Measurements from ENCODE around the gene ABCF2. TPM values are rescaled to one million over a fixed set of nuclear protein-coding genes. Genes with fewer than 3 reads are reported as not detected.

The ABCF2 gene
- total and polyA plus RNA-seq, 2 of the 4 experiments (the other 2 are of a cell fraction) = 46.2 to 103 TPM

DNA sequence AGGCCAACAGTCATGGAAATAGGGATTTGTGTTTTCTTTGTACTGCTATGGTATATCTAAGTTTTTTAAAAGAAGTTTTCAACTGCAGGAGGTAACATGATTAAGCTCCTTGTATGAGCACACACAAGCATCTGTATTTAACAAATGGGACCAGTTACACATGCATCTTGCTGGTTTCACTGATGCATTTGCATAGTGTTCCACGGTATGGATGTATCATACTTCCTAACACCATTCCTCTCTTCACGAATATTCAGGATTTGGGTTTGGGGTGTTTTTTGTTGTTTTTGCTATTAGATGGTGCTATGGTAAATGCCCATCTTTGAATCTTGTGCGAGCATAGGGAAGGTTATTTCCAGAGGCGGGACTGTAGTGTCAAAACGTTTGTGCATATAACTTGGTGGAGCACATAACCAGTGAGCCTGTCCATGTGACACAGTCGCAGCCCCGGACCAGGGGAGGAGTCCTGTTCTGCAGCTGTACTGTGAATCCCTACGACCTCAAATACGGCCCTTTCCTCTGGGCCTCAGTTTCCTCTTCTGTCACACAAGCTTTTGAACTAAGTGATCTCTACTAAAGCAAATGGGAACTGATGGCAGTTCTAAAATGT, 18.6 kb downstream of the ABCF2 start:
- no peaks in the 10 kb centered on the region; the same call in 1 of the 2 replicates for H3K9me1 ChIP-seq (ENCODE audit: insufficient read depth, low read length)
- H2BK15ac ChIP-seq (ENCODE audit: low read depth, low read length) = no peak overlapping the region
- POLR2A ChIA-PET (ENCODE audit: unreplicated experiment) = no interaction called here
- DNase-seq (no peak), ATAC-seq (ENCODE audit: low read depth) (no peak)
- H3K36me3 ChIP-seq (ENCODE audit: control insufficient read depth, insufficient read depth, low read length) = peaks cover 11% of the 10 kb centered on the region
- no peak overlapping the region for H3K4ac ChIP-seq (ENCODE audit: low read depth, low read length)
- no peak overlapping the region for H3K56ac ChIP-seq (ENCODE audit: extremely low read depth, insufficient read depth, low read length)
- no peak overlapping the region for H3K18ac ChIP-seq (ENCODE audit: low read depth, low read length)
- no peak for TF ChIP-seq CHD1 (IDR thresholded peaks at IDR 0.05; ENCODE audit: low read depth, low read length)
- no peak for TF ChIP-seq BHLHE40 (IDR thresholded peaks at IDR 0.05; ENCODE audit: low read depth, low read length)
- no peak for TF ChIP-seq SMC3 (IDR thresholded peaks at IDR 0.05; ENCODE audit: low read depth, low read length)
- no peak for TF ChIP-seq FOS (IDR thresholded peaks at IDR 0.05; ENCODE audit: low read depth, low read length)
- TF ChIP-seq, protein P1, sequence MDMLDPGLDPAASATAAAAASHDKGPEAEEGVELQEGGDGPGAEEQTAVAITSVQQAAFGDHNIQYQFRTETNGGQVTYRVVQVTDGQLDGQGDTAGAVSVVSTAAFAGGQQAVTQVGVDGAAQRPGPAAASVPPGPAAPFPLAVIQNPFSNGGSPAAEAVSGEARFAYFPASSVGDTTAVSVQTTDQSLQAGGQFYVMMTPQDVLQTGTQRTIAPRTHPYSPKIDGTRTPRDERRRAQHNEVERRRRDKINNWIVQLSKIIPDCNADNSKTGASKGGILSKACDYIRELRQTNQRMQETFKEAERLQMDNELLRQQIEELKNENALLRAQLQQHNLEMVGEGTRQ (IDR thresholded peaks at IDR 0.05; ENCODE audit: low read depth, low read length) = no peak
- TF ChIP-seq, protein P2, sequence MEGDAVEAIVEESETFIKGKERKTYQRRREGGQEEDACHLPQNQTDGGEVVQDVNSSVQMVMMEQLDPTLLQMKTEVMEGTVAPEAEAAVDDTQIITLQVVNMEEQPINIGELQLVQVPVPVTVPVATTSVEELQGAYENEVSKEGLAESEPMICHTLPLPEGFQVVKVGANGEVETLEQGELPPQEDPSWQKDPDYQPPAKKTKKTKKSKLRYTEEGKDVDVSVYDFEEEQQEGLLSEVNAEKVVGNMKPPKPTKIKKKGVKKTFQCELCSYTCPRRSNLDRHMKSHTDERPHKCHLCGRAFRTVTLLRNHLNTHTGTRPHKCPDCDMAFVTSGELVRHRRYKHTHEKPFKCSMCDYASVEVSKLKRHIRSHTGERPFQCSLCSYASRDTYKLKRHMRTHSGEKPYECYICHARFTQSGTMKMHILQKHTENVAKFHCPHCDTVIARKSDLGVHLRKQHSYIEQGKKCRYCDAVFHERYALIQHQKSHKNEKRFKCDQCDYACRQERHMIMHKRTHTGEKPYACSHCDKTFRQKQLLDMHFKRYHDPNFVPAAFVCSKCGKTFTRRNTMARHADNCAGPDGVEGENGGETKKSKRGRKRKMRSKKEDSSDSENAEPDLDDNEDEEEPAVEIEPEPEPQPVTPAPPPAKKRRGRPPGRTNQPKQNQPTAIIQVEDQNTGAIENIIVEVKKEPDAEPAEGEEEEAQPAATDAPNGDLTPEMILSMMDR (conservative IDR thresholded peaks at IDR 0.05; ENCODE audit: low read depth, low read length) = no peak
- TF ChIP-seq RFX5 (IDR thresholded peaks at IDR 0.05; ENCODE audit: low read depth, low read length) = no peak
- TF ChIP-seq CEBPB (IDR thresholded peaks at IDR 0.05; ENCODE audit: low read depth, low read length) = no peak
- no CpG with 5 or more reads among the region's 9 CpGs for WGBS, 2 experiments (ENCODE audit: extremely low coverage in 2 of 2, insufficient read length in 1 of 2)
- no peaks in the 10 kb centered on the region for H3K79me1 ChIP-seq (ENCODE audit: low read depth in 1 of 2, low read length in 2 of 2)
- no peak overlapping the region for H3K27ac ChIP-seq (ENCODE audit: insufficient read depth, low read length)
- no peak overlapping the region for H3K4me3 ChIP-seq (ENCODE audit: insufficient read depth, low read depth, low read length)
- H3K27me3 ChIP-seq (ENCODE audit: control insufficient read depth, insufficient read depth, low read length) = peaks cover 47% of the 10 kb centered on the region
- intact Hi-C loops (cut with micrococcal nuclease) = no loop called here
- H4K5ac ChIP-seq (ENCODE audit: low read depth, low read length) = no peak overlapping the region
- dilution Hi-C loops (cut with HindIII; ENCODE audit: low sequenced_read_pairs, unreplicated experiment) = no loop called here
- H3K14ac ChIP-seq (replicated peaks; ENCODE audit: low read depth, low read length) = no peak overlapping the region
- H2BK20ac ChIP-seq (ENCODE audit: low read depth, low read length) = no peak overlapping the region
- no peaks in the 10 kb centered on the region for H4K20me1 ChIP-seq (ENCODE audit: insufficient read depth, low read length)
- no peak overlapping the region for H3K9ac ChIP-seq (ENCODE audit: low read depth, low read length)
- H4K8ac ChIP-seq (ENCODE audit: low read depth in 2 of 2, low read length in 2 of 2) = no peak overlapping the region
- no peak overlapping the region for H2AK9ac ChIP-seq (replicated peaks; ENCODE audit: low read depth, low read length, poor library complexity)
- H2AK5ac ChIP-seq (ENCODE audit: low read depth, low read length) = no peak overlapping the region
- in situ Hi-C loops (cut with MboI; ENCODE audit: low sequenced_read_pairs) = no loop called here
- no peak overlapping the region for H2BK5ac ChIP-seq (ENCODE audit: low read depth, low read length, poor library complexity, severe bottlenecking)
- no peak overlapping the region for H2AFZ ChIP-seq (replicated peaks; ENCODE audit: low read length, poor library complexity)
- no TSS peak for BruUV-seq (replicated peaks)
- no peak overlapping the region for H4K91ac ChIP-seq (ENCODE audit: insufficient read depth, low read depth, low read length)
- no peak overlapping the region for H3K23ac ChIP-seq (ENCODE audit: low read depth, low read length)
- no peak overlapping the region for H3K4me2 ChIP-seq (ENCODE audit: low read depth, low read length)
- CTCF ChIA-PET = no interaction called here
- no peak overlapping the region for H2BK120ac ChIP-seq (ENCODE audit: low read depth, low read length)
- no peaks in the 10 kb centered on the region for H3K9me3 ChIP-seq (ENCODE audit: control insufficient read depth, insufficient read depth, low read length)
- H3K4me1 ChIP-seq (ENCODE audit: control insufficient read depth, insufficient read depth, low read length) = no peaks in the 10 kb centered on the region

Measured in IMR-90 (cell line).